Measurements from ENCODE around the gene CX3CR1.

Gene CX3CR1

GRCh38 chr3:39226106-39226741, 53.6 kb downstream of the CX3CR1 start:
- Histone ChIP-seq H3K4me3 (no peak overlapping the region), H3K9me3 (no peaks in the 10 kb centered on the region), H3K27me3 (no peaks in the 10 kb centered on the region), H3K27ac (no peak overlapping the region), H3K4me1 (no peaks in the 10 kb centered on the region), H3K36me3 (no peaks in the 10 kb centered on the region)
- intact Hi-C loops (cut with DNase I; ENCODE audit: low total_unique reads), result no loop called here
- no peak for TF ChIP-seq CTCF (IDR thresholded peaks at IDR 0.05)
- no peak for DNase-seq

- intact Hi-C loops (cut with DNase I; ENCODE audit: low total_unique reads), result no loop called here
- Histone ChIP-seq H3K4me1 (no peaks in the 10 kb centered on the region), H3K27ac (no peak overlapping the region), H3K9me3 (no peaks in the 10 kb centered on the region), H3K27me3 (peaks cover 0 to 5% of the 10 kb centered on the region in 2 donors), H3K4me3 (no peak overlapping the region), H3K36me3 (no peaks in the 10 kb centered on the region)
- TF ChIP-seq CTCF (IDR thresholded peaks at IDR 0.05), result no peak
- DNase-seq, result no peak
Observed at GRCh38 chr3:39224288-39224687, 55.5 kb downstream of the CX3CR1 start.

- no peak for TF ChIP-seq CTCF (IDR thresholded peaks at IDR 0.05)
Observed at GRCh38 chr3:39222939-39223338, 56.9 kb downstream of the CX3CR1 start.

GRCh38 chr3:39222462-39222861, 57.4 kb downstream of the CX3CR1 start:
- Histone ChIP-seq H3K4me1 (no peaks in the 10 kb centered on the region), H3K27me3 (peaks cover 0 to 5% of the 10 kb centered on the region in 2 donors), H3K9me3 (no peaks in the 10 kb centered on the region), H3K4me3 (no peak overlapping the region), H3K36me3 (no peaks in the 10 kb centered on the region), H3K27ac (no peak overlapping the region)
- no peak for TF ChIP-seq CTCF (IDR thresholded peaks at IDR 0.05)
- no peak for DNase-seq
- intact Hi-C loops (cut with DNase I; ENCODE audit: low total_unique reads), result no loop called here

More at GRCh38 chr3:39222939-39223338, 56.9 kb downstream of the CX3CR1 start:
- Histone ChIP-seq H3K36me3 (no peaks in the 10 kb centered on the region), H3K4me3 (no peak overlapping the region), H3K4me1 (no peaks in the 10 kb centered on the region), H3K27ac (no peak overlapping the region), H3K9me3 (no peaks in the 10 kb centered on the region), H3K27me3 (peaks cover 0 to 5% of the 10 kb centered on the region in 2 donors)
- DNase-seq, result no peak
- intact Hi-C loops (cut with DNase I; ENCODE audit: low total_unique reads), result no loop called here

GRCh38 chr3:39221141-39221530, 58.7 kb downstream of the CX3CR1 start:
- Histone ChIP-seq H3K9me3 (no peaks in the 10 kb centered on the region), H3K27ac (no peak overlapping the region), H3K27me3 (peaks cover 0 to 5% of the 10 kb centered on the region in 2 donors), H3K4me1 (no peaks in the 10 kb centered on the region), H3K36me3 (no peaks in the 10 kb centered on the region), H3K4me3 (no peak overlapping the region)
- DNase-seq, result no peak
- TF ChIP-seq CTCF (IDR thresholded peaks at IDR 0.05), result no peak
- intact Hi-C loops (cut with DNase I; ENCODE audit: low total_unique reads), result no loop called here

Data from tibial artery (tissue), 4 donors.